Natural killer cell treated with Interleukin-12 subunit alpha and Interleukin-12 subunit beta and Interleukin-15 and Interleukin-18, amount 100 ng/mL, for 72 hours (primary cell): ENCODE measurements around the gene FZD10. TPM values are rescaled to one million over a fixed set of nuclear protein-coding genes. Genes with fewer than 3 reads are reported as not detected.

ENCODE experiments used
- ATAC-seq, 2 donors: fragments of 150-1000 bp; cut with Tn5 transposase in 1 of 2; sonication (Bioruptor Pico), chemical (Tn5 transposase) in 1 of 2; 2 replicates each; pipeline ENCODE4 v1.10.0; 2021
- DNase-seq: peaks from one replicate; pipeline ENCODE4 v3.0.0; 2022; ENCODE audit warnings: low spot score
- H3K27ac Mint-ChIP-seq, 2 donors: 1 replicate in 1 of 2; 2 replicates in 1 of 2; pipeline ENCODE4 v1.8.0; 2022; ENCODE audit warnings: mixed read lengths in 2 of 2, mild to moderate bottlenecking in 1 of 2, moderate library complexity in 1 of 2
- H3K27me3 Mint-ChIP-seq, 2 donors: 1 replicate in 1 of 2; 2 replicates in 1 of 2; pipeline ENCODE4 v1.8.0; 2022; ENCODE audit warnings: mixed read lengths in 2 of 2
- H3K36me3 Mint-ChIP-seq: one replicate; pipeline ENCODE4 v1.8.0; 2022; ENCODE audit warnings: mixed read lengths
- H3K4me1 Mint-ChIP-seq, 2 donors: 1 replicate in 1 of 2; 2 replicates in 1 of 2; pipeline ENCODE4 v1.8.0; 2022; ENCODE audit warnings: low read depth in 2 of 2, mixed read lengths in 2 of 2, mild to moderate bottlenecking in 1 of 2
- H3K4me3 Mint-ChIP-seq: one replicate; pipeline ENCODE4 v1.8.0; 2022; ENCODE audit warnings: mixed read lengths
- H3K9me3 Mint-ChIP-seq: 2 replicates; pipeline ENCODE4 v1.8.0; 2022; ENCODE audit warnings: mixed read lengths
- total RNA-seq, 2 donors: library from RNA; stranded (reverse); gene quantifications; one replicate each; pipeline ENCODE4 v1.2.3, GENCODE V29; 2022

The FZD10 gene
- total RNA-seq, 2 donors from 2014 or later, result not detected

GRCh38 chr12:130186651-130187268 is 24.5 kb downstream of the FZD10 start:
- DNase-seq (no peak), ATAC-seq (no peak)
- Mint-ChIP-seq H3K27ac (no peak overlapping the region), H3K9me3 (peaks cover 3% of the 10 kb centered on the region), H3K4me3 (no peak overlapping the region), H3K27me3 (peaks cover 0 to 4% of the 10 kb centered on the region in 2 donors), H3K36me3 (no peaks in the 10 kb centered on the region), H3K4me1 (no peaks in the 10 kb centered on the region)

GRCh38 chr12:130192642-130193345 is 30.5 kb downstream of the FZD10 start:
- DNase-seq (no peak), ATAC-seq (no peak)
- Mint-ChIP-seq H3K36me3 (no peaks in the 10 kb centered on the region), H3K27me3 (peaks cover 0 to 5% of the 10 kb centered on the region in 2 donors), H3K9me3 (no peaks in the 10 kb centered on the region), H3K27ac (no peak overlapping the region), H3K4me3 (no peak overlapping the region), H3K4me1 (no peaks in the 10 kb centered on the region)

- Mint-ChIP-seq H3K4me1 (no peaks in the 10 kb centered on the region), H3K9me3 (no peaks in the 10 kb centered on the region), H3K27ac (no peak overlapping the region), H3K4me3 (no peak overlapping the region), H3K27me3 (peaks cover 0 to 5% of the 10 kb centered on the region in 2 donors), H3K36me3 (no peaks in the 10 kb centered on the region)
- DNase-seq (no peak), ATAC-seq (no peak)
Observed at GRCh38 chr12:130194154-130194553, 31.9 kb downstream of the FZD10 start.

DNA sequence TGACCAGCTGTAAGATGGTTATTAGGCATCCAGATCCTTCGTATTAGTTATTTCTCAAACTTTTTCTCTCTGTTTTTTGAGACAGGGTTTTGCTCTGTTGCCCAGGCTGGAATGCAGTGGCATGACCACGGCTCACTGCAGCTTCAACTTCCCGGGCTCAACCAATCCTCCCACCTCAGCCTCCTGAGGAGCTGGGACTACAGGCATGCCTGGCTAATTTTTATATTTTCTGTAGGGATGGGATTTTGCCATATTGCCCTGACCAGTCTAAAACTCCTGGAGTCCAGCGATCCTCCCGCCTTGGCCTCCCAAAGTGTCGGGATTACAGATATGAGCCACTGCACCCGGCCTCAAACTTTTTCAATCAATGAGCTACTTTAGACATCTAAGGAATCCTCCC is 33.1 kb downstream of the FZD10 start:
- no peak for DNase-seq
- Mint-ChIP-seq H3K36me3 (no peaks in the 10 kb centered on the region), H3K4me1 (no peaks in the 10 kb centered on the region)

GRCh38 chr12:130195776-130196175 is 33.5 kb downstream of the FZD10 start:
- Mint-ChIP-seq H3K4me1 (no peaks in the 10 kb centered on the region), H3K27ac (no peak overlapping the region), H3K9me3 (no peaks in the 10 kb centered on the region), H3K36me3 (no peaks in the 10 kb centered on the region), H3K4me3 (no peak overlapping the region), H3K27me3 (peaks cover 3 to 5% of the 10 kb centered on the region in 2 donors)
- ATAC-seq, result no peak
- no peak for DNase-seq

More for the DNA sequence above, 33.1 kb downstream of the FZD10 start:
- peaks cover 2 to 5% of the 10 kb centered on the region in 2 donors for H3K27me3 Mint-ChIP-seq
- no peaks in the 10 kb centered on the region for H3K9me3 Mint-ChIP-seq
- ATAC-seq, result no peak
- no peak overlapping the region for H3K27ac Mint-ChIP-seq
- H3K4me3 Mint-ChIP-seq, result no peak overlapping the region

DNA sequence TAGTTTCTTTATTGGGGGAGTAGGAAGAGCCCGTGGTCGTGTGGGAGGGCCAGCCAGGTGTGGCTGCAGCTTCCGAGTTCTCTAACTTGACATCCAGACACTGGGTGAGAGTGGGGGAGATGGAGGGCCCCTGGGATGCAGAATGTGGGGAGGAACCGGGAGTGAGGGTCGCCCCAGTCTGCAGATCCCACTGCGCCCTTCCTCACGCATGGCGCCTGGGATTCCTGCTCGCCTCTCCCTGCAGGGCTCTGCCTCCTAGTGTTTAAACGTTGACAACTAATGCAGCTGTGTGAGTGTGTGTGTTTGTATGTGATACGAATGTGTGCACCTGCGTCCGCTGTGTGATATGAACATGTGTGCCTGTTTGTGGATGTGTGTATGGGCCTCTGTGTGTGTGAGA is 34.6 kb downstream of the FZD10 start:
- no peaks in the 10 kb centered on the region for H3K36me3 Mint-ChIP-seq
- H3K9me3 Mint-ChIP-seq, result no peaks in the 10 kb centered on the region
- H3K4me1 Mint-ChIP-seq, result no peaks in the 10 kb centered on the region
- H3K27ac Mint-ChIP-seq, result no peak overlapping the region
- H3K4me3 Mint-ChIP-seq, result no peak overlapping the region
- no peak for DNase-seq
- peaks cover under 1 to 3% of the 10 kb centered on the region in 2 donors for H3K27me3 Mint-ChIP-seq
- no peak for ATAC-seq

DNA sequence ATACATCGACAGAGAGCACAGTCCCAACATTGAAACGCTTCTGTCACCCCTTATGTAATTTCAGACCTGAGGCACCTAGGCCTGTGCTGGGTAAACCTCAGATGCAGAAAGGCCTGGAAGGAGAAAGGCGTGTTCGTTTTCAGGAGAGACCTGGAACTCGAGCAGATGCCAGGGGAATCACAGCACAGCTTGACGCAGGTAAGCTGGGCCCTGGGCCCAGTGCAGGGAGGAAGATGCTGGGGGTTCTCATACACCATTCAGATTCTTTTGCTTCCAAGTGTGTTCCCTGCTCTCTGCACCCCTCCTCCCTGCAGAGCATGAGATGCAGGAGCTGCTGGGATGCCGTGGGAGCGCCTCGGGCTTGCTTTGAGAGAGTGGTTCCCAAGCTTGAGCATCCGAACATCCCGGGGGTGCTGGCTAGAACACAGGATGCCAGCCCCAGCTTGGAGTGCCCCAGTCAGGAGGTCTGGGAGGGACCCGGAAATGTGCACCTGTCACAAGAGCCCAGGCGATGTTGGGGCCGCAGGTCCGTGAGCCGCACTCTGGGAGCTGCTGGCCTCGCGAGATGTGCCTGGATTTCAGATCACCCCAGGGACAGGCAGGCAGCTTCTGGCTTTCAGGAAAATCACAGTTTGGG is 35.9 kb downstream of the FZD10 start:
- ATAC-seq, result no peak
- Mint-ChIP-seq H3K4me3 (no peak overlapping the region), H3K36me3 (no peaks in the 10 kb centered on the region), H3K27ac (no peak overlapping the region), H3K9me3 (no peaks in the 10 kb centered on the region), H3K27me3 (peaks cover 0 to 3% of the 10 kb centered on the region in 2 donors), H3K4me1 (no peaks in the 10 kb centered on the region)
- no peak for DNase-seq

- no peak overlapping the region for H3K4me3 Mint-ChIP-seq
- H3K9me3 Mint-ChIP-seq, result peaks cover 3% of the 10 kb centered on the region
- H3K27me3 Mint-ChIP-seq, result peaks cover 3% of the 10 kb centered on the region in 2 donors
- ATAC-seq (peak in 1 of 2 donors; percentile 5), DNase-seq (no peak)
- no peaks in the 10 kb centered on the region for H3K36me3 Mint-ChIP-seq
- H3K27ac Mint-ChIP-seq, result no peak overlapping the region
- H3K4me1 Mint-ChIP-seq, result no peaks in the 10 kb centered on the region
Observed at GRCh38 chr12:130198663-130199060, 36.4 kb downstream of the FZD10 start.

- no peak overlapping the region for H3K27ac Mint-ChIP-seq
- no peaks in the 10 kb centered on the region for H3K4me1 Mint-ChIP-seq
Observed at GRCh38 chr12:130199581-130200390, 37.5 kb downstream of the FZD10 start.

DNA sequence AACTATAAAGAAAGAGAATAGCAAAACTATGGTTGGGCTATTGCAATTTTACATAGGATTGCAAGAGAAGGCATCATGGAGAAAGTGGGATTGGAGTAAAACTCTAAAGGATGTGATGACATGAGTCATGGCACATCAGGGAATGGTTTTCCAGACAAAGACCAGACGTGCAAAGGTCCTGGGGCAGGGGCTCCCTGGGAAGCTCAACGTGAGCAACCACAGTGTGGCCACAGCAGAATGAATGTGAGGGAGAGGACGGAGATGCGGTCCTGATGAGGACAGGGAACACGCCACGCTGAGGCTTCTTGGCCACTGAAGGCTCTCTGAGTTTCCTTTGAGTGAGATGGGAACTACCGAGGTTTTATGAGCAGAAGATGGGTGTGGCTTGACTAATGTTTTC is 38.2 kb downstream of the FZD10 start:
- Mint-ChIP-seq H3K36me3 (no peaks in the 10 kb centered on the region), H3K27ac (no peak overlapping the region), H3K4me3 (no peak overlapping the region), H3K4me1 (no peaks in the 10 kb centered on the region), H3K9me3 (peaks cover 3% of the 10 kb centered on the region), H3K27me3 (peaks cover 4 to 6% of the 10 kb centered on the region in 2 donors)
- DNase-seq, result no peak
- no peak for ATAC-seq

More at GRCh38 chr12:130199581-130200390, 37.5 kb downstream of the FZD10 start:
- no peak overlapping the region for H3K4me3 Mint-ChIP-seq
- peaks cover 3 to 6% of the 10 kb centered on the region in 2 donors for H3K27me3 Mint-ChIP-seq
- no peak for ATAC-seq
- peaks cover 3% of the 10 kb centered on the region for H3K9me3 Mint-ChIP-seq
- no peak for DNase-seq
- H3K36me3 Mint-ChIP-seq, result no peaks in the 10 kb centered on the region

- Mint-ChIP-seq H3K36me3 (no peaks in the 10 kb centered on the region), H3K27ac (no peak overlapping the region), H3K9me3 (peaks cover 3% of the 10 kb centered on the region), H3K4me3 (no peak overlapping the region), H3K4me1 (no peaks in the 10 kb centered on the region), H3K27me3 (peaks cover 5 to 6% of the 10 kb centered on the region in 2 donors)
- DNase-seq, result no peak
- ATAC-seq, result no peak
Observed at GRCh38 chr12:130201037-130201436, 38.8 kb downstream of the FZD10 start.

- H3K9me3 Mint-ChIP-seq, result peaks cover 3% of the 10 kb centered on the region
- H3K4me3 Mint-ChIP-seq, result no peak overlapping the region
- H3K36me3 Mint-ChIP-seq, result no peaks in the 10 kb centered on the region
- H3K27ac Mint-ChIP-seq, result no peak overlapping the region
- ATAC-seq, result no peak
- H3K4me1 Mint-ChIP-seq, result no peaks in the 10 kb centered on the region
- no peak for DNase-seq
- peaks cover 5 to 6% of the 10 kb centered on the region in 2 donors for H3K27me3 Mint-ChIP-seq
Observed at GRCh38 chr12:130202201-130202600, 39.9 kb downstream of the FZD10 start.

DNA sequence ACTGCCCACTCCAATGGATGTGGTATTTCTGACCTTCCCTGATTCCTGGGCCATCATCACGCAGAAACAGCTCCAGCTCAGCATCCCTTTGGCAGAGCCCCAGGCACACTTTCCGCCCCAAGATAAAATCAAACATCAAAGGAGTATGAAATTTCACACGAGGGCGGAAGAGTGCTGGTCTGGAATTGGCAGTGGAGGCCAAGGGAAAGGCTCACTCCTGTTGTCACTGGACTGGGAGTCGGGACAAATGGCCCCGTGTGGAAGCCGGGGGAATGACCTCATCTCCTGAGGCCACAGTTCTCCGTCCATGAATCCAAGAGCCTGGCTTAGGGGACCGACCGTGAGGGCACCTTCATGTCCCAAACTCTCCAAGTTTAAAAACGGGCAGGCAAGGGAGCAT is 40.9 kb downstream of the FZD10 start:
- peaks cover 3% of the 10 kb centered on the region for H3K9me3 Mint-ChIP-seq
- no peaks in the 10 kb centered on the region for H3K36me3 Mint-ChIP-seq
- no peak overlapping the region for H3K27ac Mint-ChIP-seq
- no peaks in the 10 kb centered on the region for H3K4me1 Mint-ChIP-seq
- H3K4me3 Mint-ChIP-seq, result no peak overlapping the region
- peaks cover 5 to 6% of the 10 kb centered on the region in 2 donors for H3K27me3 Mint-ChIP-seq
- ATAC-seq, result no peak
- DNase-seq, result no peak
